Vagina (tissue), 2 donors: ENCODE measurements around the gene MAGI3.

Experiments used
- POLR2A ChIP-seq, 2 donors: fragments of 450-650 bp; IDR thresholded peaks; one replicate each; pipeline ENCODE4 v1.6.1; 2017; ENCODE audit warnings: antibody characterized with exemption in 2 of 2, mild to moderate bottlenecking in 2 of 2, moderate library complexity in 2 of 2
- POLR2AphosphoS5 ChIP-seq, 2 donors: sonication (generic); formaldehyde crosslinking; IDR thresholded peaks; one replicate each; pipeline ENCODE4 v1.9.0; 2017; ENCODE audit warnings: antibody characterized with exemption in 2 of 2, mild to moderate bottlenecking in 2 of 2, low read depth in 1 of 2; ENCODE audit not compliant: insufficient read depth in 1 of 2
- TF ChIP-seq, protein P1 (sequence below), 3 experiments: fragments of 450-650 bp in 2 of 3; fragments of 200-600 bp in 1 of 3; sonication (generic) in 1 of 3; IDR thresholded peaks; one replicate each; pipeline ENCODE4 v1.5.1; 2017 to 2019; ENCODE audit warnings: antibody characterized with exemption in 3 of 3, mild to moderate bottlenecking in 2 of 3, moderate library complexity in 2 of 3

DNA sequence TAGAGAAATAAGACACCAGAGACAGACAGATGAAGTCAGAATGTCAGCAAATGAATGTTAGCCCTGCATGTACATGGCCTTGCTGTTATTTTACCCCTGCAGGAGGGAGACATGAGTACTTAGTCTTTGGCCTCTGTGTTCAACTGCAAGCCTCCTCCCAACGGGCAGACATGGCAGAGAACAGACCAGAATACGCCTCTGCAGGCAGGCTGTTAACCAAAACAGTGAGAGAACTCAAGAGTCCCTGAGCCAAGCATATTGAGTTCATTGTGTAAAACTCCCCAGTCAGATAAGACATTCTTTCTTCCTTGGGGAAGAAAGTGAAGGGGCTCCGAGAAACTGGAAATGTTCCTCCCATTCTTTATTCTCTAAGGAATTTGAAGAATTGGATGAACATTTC lies 218.1 kb downstream of the MAGI3 start:
- TF ChIP-seq, protein P1, sequence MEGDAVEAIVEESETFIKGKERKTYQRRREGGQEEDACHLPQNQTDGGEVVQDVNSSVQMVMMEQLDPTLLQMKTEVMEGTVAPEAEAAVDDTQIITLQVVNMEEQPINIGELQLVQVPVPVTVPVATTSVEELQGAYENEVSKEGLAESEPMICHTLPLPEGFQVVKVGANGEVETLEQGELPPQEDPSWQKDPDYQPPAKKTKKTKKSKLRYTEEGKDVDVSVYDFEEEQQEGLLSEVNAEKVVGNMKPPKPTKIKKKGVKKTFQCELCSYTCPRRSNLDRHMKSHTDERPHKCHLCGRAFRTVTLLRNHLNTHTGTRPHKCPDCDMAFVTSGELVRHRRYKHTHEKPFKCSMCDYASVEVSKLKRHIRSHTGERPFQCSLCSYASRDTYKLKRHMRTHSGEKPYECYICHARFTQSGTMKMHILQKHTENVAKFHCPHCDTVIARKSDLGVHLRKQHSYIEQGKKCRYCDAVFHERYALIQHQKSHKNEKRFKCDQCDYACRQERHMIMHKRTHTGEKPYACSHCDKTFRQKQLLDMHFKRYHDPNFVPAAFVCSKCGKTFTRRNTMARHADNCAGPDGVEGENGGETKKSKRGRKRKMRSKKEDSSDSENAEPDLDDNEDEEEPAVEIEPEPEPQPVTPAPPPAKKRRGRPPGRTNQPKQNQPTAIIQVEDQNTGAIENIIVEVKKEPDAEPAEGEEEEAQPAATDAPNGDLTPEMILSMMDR (IDR thresholded peaks at IDR 0.05): no peak
- TF ChIP-seq POLR2A (IDR thresholded peaks at IDR 0.05) (no peak), POLR2AphosphoS5 (IDR thresholded peaks at IDR 0.05; ENCODE audit: insufficient read depth in 1 of 2, low read depth in 1 of 2) (no peak)
